GM19193 (cell line): ENCODE measurements around the gene PTGES3.

Experiments
- POLR2A ChIP-seq: IDR thresholded peaks from 4 replicates; pipeline ENCODE4 v1.6.1; 2011; ENCODE audit not compliant: insufficient read depth, insufficient read length; ENCODE audit errors: extremely low read depth

The PTGES3 gene

DNA sequence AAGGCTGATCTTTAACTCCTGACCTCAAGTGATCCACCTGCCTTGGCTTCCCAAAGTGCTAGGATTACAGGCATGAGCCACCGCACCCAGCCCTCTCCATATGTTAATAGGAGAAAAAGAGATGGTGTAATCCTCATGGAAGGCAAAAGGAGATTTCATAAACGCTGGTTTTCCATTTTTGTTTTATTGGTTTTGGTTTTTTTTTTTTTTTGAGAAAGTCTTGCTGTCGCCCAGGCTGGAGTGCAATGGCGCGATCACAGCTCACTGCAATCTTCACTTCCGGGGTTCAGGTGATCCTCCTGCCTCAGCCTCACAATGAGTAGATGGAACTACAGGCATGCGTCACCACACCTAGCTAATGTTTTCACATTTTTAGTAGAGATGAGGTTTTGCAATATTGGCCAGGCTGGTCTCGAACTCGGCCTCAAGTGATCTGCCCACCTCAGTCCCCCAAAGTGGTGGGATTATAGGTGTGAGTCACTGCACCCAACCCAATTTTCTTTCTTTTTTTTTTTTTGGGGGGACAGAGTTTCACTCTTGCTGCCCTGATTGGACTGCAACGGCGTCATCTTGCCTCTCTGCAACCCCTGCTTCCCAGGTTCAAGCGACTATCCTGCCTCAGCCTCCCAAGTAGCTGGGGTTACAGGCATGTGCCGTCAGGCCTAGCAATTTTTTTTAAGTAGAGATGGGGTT lies 8.1 kb downstream of the PTGES3 start:
- no peak for TF ChIP-seq POLR2A

DNA sequence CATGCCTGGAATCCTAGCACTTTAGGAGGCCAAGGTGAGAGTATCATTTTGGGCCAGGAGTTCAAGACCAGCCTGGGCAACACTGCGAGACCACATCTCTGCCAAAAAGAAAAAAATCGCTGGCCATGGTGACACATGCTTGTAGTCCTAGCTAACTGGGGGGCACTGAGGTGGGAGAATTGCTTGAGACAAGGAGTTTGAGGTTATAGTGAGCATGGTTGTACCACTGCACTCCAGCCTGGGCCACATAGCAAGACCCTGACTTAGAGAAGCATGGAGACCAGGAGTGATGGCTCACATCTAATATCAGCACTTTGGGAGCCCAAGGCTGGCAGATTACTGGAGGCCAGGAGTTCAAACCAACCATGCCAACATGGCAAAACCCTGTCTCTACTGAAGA lies 9.2 kb downstream of the PTGES3 start:
- no peak for TF ChIP-seq POLR2A

DNA sequence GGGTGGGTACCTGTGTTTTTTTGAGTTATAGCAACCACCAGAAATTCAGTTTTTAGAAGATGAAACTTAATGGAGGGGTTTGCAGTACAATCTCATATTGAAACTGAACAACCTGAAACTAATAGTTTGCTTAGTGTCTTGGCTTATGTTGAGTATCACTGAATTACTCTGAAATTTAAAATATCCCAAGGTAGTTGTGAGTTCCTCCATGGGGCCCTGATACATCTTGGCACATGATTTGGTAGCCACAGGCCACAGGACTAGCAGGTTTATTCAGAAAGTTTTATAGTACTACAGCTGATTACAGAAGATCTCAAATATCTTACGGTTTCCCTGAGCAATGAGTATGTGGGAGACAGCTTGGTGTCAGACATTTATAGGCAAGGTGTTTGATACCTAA lies 10.4 kb downstream of the PTGES3 start:
- no peak for TF ChIP-seq POLR2A

DNA sequence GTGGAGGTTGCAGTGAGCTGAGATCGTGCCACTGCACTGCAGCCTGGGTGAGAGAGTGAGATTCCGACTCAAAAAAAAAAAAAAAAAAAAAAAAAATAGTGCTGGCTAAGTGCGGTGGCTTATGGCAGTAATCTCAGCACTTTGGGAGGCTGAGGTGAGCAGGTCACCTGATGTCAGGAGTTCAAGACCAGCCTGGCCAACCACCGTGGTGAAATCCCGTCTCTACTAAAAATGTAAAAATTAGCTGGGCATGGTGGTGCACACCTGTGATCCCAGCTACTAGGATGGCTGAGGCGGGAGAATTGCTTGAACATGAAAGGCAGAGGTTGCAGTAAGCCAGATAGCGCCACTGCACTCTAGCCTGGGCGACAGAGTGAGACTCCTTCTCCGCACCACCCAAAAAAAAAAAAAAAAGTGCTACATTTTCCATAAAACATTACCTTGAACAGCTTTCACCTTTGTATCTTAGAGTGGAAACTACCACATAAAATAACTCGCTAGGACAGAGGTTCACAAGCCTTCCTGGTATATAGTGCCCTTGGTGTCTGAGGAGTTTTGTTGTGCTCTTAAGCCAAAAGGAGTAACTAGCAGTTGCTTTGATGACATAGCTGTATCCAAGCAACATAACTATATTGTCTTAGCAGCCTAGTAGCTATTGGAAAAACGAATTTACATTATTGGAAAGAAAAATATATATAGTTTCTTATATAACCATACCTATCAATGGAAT lies 11.1 kb downstream of the PTGES3 start:
- TF ChIP-seq POLR2A, result no peak

DNA sequence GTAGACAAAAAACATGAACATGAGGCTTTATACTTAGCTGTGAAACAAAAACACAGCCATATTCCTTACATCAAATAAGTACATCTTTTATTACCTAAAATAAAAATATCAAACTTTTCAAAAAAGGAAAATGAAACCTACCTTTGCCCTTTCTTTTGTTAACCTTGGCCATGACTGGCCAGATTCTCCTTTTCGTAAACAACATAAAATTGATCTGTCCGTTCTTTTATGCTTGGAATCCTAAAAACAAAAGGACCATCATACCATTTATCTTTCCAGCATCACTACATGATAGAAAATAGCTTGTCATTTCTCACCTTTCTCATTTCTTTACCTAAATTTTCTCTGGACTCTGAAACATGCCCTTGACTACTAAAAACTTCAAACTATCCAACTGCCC lies 16.5 kb downstream of the PTGES3 start:
- no peak for TF ChIP-seq POLR2A

DNA sequence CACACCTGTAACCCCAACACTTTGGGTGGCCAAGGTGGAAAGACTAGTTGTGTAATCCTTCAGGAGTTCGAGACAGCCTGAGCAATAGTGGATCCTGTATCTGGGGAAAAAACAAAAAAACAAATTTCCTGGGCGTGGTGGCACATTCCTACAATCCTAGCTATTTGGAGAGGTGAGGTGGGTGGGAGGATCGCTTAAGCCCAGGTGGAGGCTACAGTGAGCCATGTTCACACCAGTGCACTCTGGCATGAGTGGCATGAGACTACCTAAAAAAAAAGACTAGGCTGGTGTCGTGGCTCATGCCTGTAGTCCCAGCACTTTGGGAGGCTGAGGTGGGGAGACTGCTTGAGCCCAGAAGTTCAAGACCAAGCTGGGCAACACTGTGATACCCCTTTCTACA lies 17.2 kb downstream of the PTGES3 start:
- no peak for TF ChIP-seq POLR2A

DNA sequence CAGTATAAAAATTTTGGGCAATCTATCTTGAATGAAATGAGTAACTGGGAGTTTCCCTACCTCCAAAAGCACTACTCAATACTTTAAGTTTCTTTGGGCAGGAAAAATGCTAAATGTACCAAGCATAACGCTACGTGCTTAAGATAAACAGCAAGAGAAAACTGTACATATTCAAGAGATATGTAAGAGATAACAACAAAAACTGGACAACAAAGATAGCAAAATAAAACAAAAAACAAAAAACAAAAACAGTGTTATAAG lies 20.0 kb downstream of the PTGES3 start:
- TF ChIP-seq POLR2A, result no peak

DNA sequence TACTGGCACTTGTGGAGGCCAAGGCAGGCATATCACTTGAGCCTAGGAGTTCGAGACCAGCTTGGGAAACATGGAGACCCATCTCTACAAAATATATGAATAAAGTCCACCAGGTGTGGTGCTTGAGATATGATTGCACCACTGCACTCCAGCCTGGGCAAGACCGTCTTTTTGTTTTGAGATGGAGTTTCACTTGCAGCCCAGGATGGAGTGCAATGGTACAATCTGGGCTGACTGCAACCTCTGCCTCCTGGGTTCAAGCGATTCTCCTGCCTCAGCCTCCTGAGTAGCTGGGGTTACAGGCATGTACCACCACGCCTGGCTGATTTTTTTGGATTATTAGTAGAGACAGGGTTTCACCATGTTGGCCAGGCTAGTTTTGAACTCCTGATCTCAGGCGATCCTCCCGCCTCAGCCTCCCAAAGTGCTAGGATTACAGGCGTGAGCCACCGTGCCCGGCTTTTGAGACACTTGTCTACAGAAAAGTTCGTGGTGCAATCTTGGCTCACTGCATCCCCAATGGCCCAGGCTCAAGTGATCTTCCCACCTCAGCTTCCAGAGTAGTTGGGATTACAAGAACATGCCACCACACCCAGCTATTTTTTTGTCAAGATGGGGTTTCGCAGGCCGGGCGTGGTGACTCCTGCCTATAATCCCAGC lies 26.0 kb downstream of the PTGES3 start:
- no peak for TF ChIP-seq POLR2A

DNA sequence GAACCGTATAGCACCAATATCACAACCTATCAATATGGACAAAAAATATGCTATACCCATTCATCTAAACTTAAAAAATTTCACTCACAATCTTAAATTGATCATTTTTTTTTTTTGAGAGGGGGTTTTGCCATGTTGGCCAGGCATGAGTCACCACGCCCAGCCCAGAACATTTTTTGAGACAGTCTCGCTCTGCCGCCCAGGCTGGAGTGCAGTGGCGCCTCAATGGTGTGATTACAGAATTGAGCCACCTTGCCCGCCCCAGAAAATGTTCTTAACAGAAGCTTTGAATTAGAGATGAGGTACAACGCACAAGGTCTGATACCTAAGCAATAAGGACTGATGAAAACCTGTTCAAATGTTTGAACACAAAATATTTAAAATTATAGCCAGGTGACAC lies 26.5 kb downstream of the PTGES3 start:
- TF ChIP-seq POLR2A, result no peak

DNA sequence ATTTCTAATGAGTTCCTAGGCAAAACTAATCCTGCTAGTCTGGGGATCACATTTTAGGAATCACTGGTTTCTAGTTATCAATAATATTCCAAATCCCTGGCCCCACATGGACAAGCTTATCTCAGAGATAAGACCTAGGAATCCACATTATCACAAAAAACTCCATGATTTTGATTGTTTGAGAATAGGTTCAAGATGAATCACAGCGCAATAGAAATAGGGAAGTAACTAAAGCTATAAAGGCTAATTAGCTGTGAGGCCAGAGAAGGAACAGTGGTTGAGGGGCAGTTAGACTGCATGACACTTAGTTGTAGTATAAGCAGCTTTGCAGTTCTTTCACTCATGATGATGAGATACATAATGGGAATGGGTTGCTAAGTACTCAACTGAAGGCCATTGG lies 29.2 kb downstream of the PTGES3 start:
- no peak for TF ChIP-seq POLR2A

DNA sequence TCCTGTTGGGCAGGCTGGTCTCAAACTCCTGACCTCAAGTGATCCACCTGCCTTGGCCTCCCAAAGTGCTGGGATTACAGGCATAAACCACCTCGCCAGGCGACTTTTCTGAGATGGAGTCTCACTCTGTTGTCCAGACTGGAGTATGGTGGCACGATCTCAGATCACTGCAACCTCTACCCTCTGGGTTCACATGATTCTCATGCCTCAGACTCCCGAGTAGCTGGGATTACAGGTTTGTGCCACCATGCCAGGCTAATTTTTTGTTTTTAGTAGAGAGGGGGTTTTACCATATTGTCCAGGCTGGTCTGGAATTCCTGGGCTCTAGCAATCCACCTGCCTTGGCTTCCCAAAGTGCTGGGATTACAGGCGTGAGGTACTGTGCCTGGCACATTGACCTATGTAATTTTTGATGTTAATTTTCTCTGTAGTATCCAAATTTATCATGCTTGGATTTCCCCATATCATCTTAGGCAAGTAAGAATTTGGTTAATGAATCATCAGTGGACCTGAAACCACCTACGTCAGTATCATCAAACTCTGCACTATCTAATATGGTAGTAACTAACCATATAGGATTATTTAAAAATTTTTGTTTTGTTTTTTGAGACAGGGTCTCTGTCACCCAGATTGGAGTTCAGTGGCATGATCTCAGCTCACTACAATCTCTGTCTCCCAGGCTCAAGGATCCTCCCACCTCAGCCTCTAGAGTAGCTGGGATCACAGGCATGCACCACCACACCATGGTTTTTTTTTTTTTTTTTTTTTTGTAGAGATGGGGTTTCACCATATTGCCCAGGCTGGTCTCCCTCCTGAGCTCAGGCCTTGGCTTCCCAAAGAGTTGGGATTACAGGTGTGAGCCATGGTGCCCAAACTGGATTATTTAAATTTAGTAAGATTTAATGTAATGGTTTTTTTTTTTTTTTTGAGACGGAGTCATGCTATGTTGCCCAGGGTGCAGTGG lies 30.4 kb downstream of the PTGES3 start:
- TF ChIP-seq POLR2A, result no peak

DNA sequence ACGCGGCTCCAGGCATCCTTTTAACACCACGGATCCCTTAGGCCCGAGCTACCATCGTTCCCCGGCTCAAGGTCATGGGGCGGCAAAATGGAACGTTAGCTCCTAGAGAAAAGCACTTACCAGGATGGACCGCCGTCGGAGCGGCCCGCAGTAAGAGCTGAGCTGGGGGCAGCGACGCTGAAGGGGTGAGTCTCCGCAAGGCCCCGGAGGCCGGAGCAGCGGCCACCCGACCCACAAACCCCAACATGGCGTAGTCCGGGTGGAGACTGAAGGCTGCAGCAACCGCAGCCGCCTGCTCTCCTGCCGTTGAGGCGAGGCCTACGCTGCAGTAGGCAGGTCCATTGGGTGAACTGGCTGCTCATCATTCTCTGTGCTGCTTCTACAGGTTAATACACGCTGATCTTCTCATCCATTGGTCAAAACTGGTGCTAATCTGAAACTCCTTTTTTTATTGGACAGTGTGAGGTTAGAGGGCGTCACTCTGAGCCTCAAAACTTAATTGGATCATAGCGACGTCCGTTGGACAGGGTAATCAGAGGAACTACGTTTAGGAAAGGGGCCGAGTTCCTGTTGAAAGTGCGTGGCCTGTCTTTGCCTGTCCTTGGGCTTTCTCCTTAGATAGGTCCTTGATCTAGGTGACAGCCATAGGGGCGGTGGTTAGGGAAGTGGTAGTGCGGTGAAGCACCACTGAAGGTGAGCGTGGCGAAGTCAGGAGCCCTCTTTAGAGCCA lies 42.2 kb downstream of the PTGES3 start, which contains the start of gene ATP5F1B:
Gene ATP5F1B (minus strand): TSS at position 268 of the 730 bp plus-strand sequence. CDS start 21 bp downstream, at position 247.
- peak; percentile 99 for TF ChIP-seq POLR2A

DNA sequence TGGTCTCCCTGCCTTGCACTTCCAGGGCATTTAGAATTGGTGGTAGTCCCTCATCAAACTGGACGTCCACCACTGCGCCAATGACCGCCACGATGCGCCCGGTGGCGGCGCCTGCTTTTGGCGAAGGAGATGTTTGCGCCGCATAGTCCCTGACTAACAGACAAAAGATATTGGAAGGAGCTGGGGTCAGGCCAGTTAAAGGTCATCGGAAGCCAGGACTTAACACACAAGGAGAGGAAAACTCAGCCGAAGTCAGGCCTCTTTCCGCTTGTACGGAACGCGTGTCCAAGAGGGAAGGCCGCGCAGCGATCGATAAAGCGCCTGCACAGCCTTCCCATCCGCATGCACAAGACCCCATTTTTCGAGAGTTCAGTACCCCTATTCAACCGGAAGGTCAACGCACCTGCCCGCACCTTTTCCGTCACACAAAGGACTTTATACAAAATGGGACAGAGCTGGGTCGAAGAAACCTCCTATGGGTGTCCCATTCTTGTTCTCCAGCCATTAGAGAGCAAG lies 42.8 kb downstream of the PTGES3 start:
- no peak for TF ChIP-seq POLR2A

DNA sequence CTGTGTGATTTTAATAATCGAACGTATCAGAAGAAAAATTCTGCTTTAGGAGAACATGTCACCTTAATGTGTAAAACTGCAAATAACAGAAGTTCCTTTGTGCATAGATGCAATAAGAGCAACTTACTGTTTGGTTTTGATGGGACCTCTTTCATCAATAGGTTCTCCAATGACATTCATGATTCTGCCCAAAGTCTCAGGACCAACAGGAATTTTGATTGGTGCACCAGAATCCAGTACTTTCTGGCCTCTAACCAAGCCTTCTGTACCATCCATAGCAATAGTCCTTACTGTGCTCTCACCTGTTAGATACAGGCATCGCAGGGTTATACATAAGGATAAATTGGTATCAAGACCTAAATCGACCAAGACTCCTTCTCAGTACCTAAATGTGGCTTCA lies 43.4 kb downstream of the PTGES3 start:
- no peak for TF ChIP-seq POLR2A
